SK-N-SH treated with all-trans-retinoic acid at 6 μM for 48 hours (cell line): Measurements from ENCODE around the gene DDX10.

Experiments used
- ATAC-seq: fragments of 200-7000 bp; cut with Tn5 transposase; 3 replicates; pipeline ENCODE4 v1.9.1; 2020; ENCODE audit warnings: mild to moderate bottlenecking, moderate library complexity
- BACH2 ChIP-seq: fragments of 250-450 bp; sonication (Bioruptor Pico); IDR thresholded peaks from 2 replicates; pipeline ENCODE4 v1.9.0; 2021; ENCODE audit warnings: mild to moderate bottlenecking, borderline replicate concordance
- CREB5 ChIP-seq: fragments of 250-450 bp; sonication (Bioruptor Pico); IDR thresholded peaks from 2 replicates; pipeline ENCODE4 v1.5.1; 2020; ENCODE audit warnings: low read depth, mild to moderate bottlenecking, moderate library complexity
- CSDC2 ChIP-seq: fragments of 250-450 bp; sonication (Bioruptor Pico); IDR thresholded peaks from 2 replicates; pipeline ENCODE4 v1.5.0; 2020; ENCODE audit warnings: mild to moderate bottlenecking, moderate library complexity
- CSRNP3 ChIP-seq: fragments of 250-450 bp; sonication (Bioruptor Pico); IDR thresholded peaks from 2 replicates; pipeline ENCODE4 v1.5.1; 2021; ENCODE audit warnings: mild to moderate bottlenecking, moderate library complexity
- ESRRG ChIP-seq: fragments of 250-450 bp; sonication (Bioruptor Pico); IDR thresholded peaks from 2 replicates; pipeline ENCODE4 v1.6.1; 2021; ENCODE audit warnings: mild to moderate bottlenecking
- GLIS3 ChIP-seq: fragments of 250-450 bp; sonication (Bioruptor Pico); IDR thresholded peaks from 2 replicates; pipeline ENCODE4 v1.5.0; 2020; ENCODE audit warnings: mild to moderate bottlenecking, moderate library complexity
- ISL1 ChIP-seq: fragments of 250-450 bp; sonication (Bioruptor Pico); IDR thresholded peaks from 2 replicates; pipeline ENCODE4 v2.1.2; 2022; ENCODE audit warnings: mild to moderate bottlenecking, moderate library complexity
- OSR1 ChIP-seq: fragments of 250-450 bp; sonication (Bioruptor Pico); IDR thresholded peaks from 2 replicates; pipeline ENCODE4 v1.8.0; 2022; ENCODE audit warnings: moderate library complexity, mild to moderate bottlenecking, inconsistent platforms
- POU6F1 ChIP-seq: fragments of 250-450 bp; sonication (Bioruptor Pico); IDR thresholded peaks from 2 replicates; pipeline ENCODE4 v1.8.0; 2021; ENCODE audit warnings: low read depth, mild to moderate bottlenecking, moderate library complexity, borderline replicate concordance
- PPARA ChIP-seq: fragments of 250-450 bp; sonication (Bioruptor Pico); IDR thresholded peaks from 2 replicates; pipeline ENCODE4 v1.5.0; 2020; ENCODE audit warnings: mild to moderate bottlenecking, borderline replicate concordance
- RARB ChIP-seq: fragments of 250-450 bp; sonication (Bioruptor Pico); IDR thresholded peaks from 2 replicates; pipeline ENCODE4 v1.8.0; 2021; ENCODE audit warnings: mild to moderate bottlenecking, moderate library complexity
- SNAI2 ChIP-seq: fragments of 250-450 bp; sonication (Bioruptor Pico); IDR thresholded peaks from 2 replicates; pipeline ENCODE4 v1.5.0; 2020; ENCODE audit warnings: mild to moderate bottlenecking, moderate library complexity
- TCF4 ChIP-seq: fragments of 250-450 bp; sonication (Bioruptor Pico); IDR thresholded peaks from 2 replicates; pipeline ENCODE4 v1.8.0; 2021; ENCODE audit warnings: mild to moderate bottlenecking, moderate library complexity, borderline replicate concordance
- TOX ChIP-seq: fragments of 250-450 bp; sonication (Bioruptor Pico); IDR thresholded peaks from 2 replicates; pipeline ENCODE4 v1.8.0; 2021; ENCODE audit warnings: mild to moderate bottlenecking, moderate library complexity, borderline replicate concordance
- TSHZ2 ChIP-seq: fragments of 250-450 bp; sonication (Bioruptor Pico); IDR thresholded peaks from 2 replicates; pipeline ENCODE4 v1.5.0; 2020; ENCODE audit warnings: mild to moderate bottlenecking, moderate library complexity
- ZC3H10 ChIP-seq: fragments of 250-450 bp; sonication (Bioruptor Pico); IDR thresholded peaks from 2 replicates; pipeline ENCODE4 v1.5.1; 2021; ENCODE audit warnings: mild to moderate bottlenecking, moderate library complexity
- ZFP3 ChIP-seq: fragments of 250-450 bp; sonication (Bioruptor Pico); IDR thresholded peaks from 2 replicates; pipeline ENCODE4 v1.5.0; 2020; ENCODE audit warnings: mild to moderate bottlenecking, moderate library complexity
- ZFP30 ChIP-seq: fragments of 450-650 bp; formaldehyde crosslinking; IDR thresholded peaks from 2 replicates; pipeline ENCODE4 v1.5.0; 2022; ENCODE audit warnings: mild to moderate bottlenecking, moderate library complexity
- ZNF565 ChIP-seq: fragments of 450-650 bp; formaldehyde crosslinking; conservative IDR thresholded peaks from 2 replicates; pipeline ENCODE4 v1.5.0; 2020; ENCODE audit warnings: low read depth, mild to moderate bottlenecking, moderate library complexity
- ZNF70 ChIP-seq: fragments of 450-650 bp; formaldehyde crosslinking; IDR thresholded peaks from 2 replicates; pipeline ENCODE4 v1.5.0; 2020; ENCODE audit warnings: mild to moderate bottlenecking, moderate library complexity
- ZNF8 ChIP-seq: fragments of 450-650 bp; formaldehyde crosslinking; IDR thresholded peaks from 2 replicates; pipeline ENCODE4 v1.5.0; 2020; ENCODE audit warnings: mild to moderate bottlenecking, moderate library complexity

Gene DDX10

GRCh38 chr11:108793138-108793537, 128.3 kb downstream of the DDX10 start:
- no peak for ATAC-seq
- no peak for TF ChIP-seq ESRRG
- no peak for TF ChIP-seq TSHZ2
- no peak for TF ChIP-seq RARB (CRISPR knock-in tag)
- TF ChIP-seq PPARA (CRISPR knock-in tag), result no peak
- no peak for TF ChIP-seq CSDC2 (CRISPR knock-in tag)
- TF ChIP-seq SNAI2 (CRISPR knock-in tag), result no peak
- no peak for TF ChIP-seq TOX (CRISPR knock-in tag)
- TF ChIP-seq, all 23 proteins: peak for 0

- ATAC-seq, result no peak
- TF ChIP-seq ISL1 (CRISPR knock-in tag) (no peak), POU6F1 (CRISPR knock-in tag) (no peak)
Measured at GRCh38 chr11:108793611-108794010, 128.7 kb downstream of the DDX10 start.

- no peak for TF ChIP-seq TSHZ2
- TF ChIP-seq TCF4 (CRISPR knock-in tag), result no peak
- TF ChIP-seq RARB (CRISPR knock-in tag), result no peak
- no peak for TF ChIP-seq SNAI2 (CRISPR knock-in tag)
- TF ChIP-seq ZFP30 (CRISPR knock-in tag), result no peak
- TF ChIP-seq CSDC2 (CRISPR knock-in tag), result no peak
- no peak for TF ChIP-seq ISL1 (CRISPR knock-in tag)
- TF ChIP-seq BACH2 (CRISPR knock-in tag), result no peak
- TF ChIP-seq ZNF8, result no peak
- TF ChIP-seq OSR1 (CRISPR knock-in tag), result no peak
- TF ChIP-seq ZFP3 (CRISPR knock-in tag), result no peak
- TF ChIP-seq ZNF70 (CRISPR knock-in tag), result no peak
- no peak for TF ChIP-seq ESRRG
- no peak for TF ChIP-seq TOX (CRISPR knock-in tag)
- no peak for TF ChIP-seq GLIS3 (CRISPR knock-in tag)
- TF ChIP-seq ZNF565 (CRISPR knock-in tag), result no peak
- no peak for TF ChIP-seq CSRNP3 (CRISPR knock-in tag)
- no peak for TF ChIP-seq ZC3H10 (CRISPR knock-in tag)
- no peak for TF ChIP-seq CREB5 (CRISPR knock-in tag)
- ATAC-seq, result no peak
Measured at GRCh38 chr11:108796551-108796950, 131.7 kb downstream of the DDX10 start.
